Measurements from ENCODE around the gene LCN6.
A peak's percentile ranks its signal among the peaks of the same experiment; 100 is the strongest.
"Not testable (repeated sequence)": the region's sequence is repeated elsewhere in the genome, so short reads cannot be mapped to it uniquely, and the experiment has no call there.

The LCN6 gene

GRCh38 chr9:136774416-136775045, 26.2 kb upstream of the LCN6 start:
- H3K4me3 ChIP-seq (ENCODE audit: low read depth, low read length): no peak overlapping the region
- TF ChIP-seq, protein P1, sequence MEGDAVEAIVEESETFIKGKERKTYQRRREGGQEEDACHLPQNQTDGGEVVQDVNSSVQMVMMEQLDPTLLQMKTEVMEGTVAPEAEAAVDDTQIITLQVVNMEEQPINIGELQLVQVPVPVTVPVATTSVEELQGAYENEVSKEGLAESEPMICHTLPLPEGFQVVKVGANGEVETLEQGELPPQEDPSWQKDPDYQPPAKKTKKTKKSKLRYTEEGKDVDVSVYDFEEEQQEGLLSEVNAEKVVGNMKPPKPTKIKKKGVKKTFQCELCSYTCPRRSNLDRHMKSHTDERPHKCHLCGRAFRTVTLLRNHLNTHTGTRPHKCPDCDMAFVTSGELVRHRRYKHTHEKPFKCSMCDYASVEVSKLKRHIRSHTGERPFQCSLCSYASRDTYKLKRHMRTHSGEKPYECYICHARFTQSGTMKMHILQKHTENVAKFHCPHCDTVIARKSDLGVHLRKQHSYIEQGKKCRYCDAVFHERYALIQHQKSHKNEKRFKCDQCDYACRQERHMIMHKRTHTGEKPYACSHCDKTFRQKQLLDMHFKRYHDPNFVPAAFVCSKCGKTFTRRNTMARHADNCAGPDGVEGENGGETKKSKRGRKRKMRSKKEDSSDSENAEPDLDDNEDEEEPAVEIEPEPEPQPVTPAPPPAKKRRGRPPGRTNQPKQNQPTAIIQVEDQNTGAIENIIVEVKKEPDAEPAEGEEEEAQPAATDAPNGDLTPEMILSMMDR (IDR thresholded peaks at IDR 0.05; ENCODE audit: borderline replicate concordance, insufficient read depth, low read depth, low read length): no peak

GRCh38 chr9:136773386-136774044, 25.2 kb upstream of the LCN6 start:
- TF ChIP-seq, protein P1 (IDR thresholded peaks at IDR 0.05; ENCODE audit: borderline replicate concordance, insufficient read depth, low read depth, low read length): no peak
- H3K4me3 ChIP-seq (ENCODE audit: low read depth, low read length): no peak overlapping the region

DNA sequence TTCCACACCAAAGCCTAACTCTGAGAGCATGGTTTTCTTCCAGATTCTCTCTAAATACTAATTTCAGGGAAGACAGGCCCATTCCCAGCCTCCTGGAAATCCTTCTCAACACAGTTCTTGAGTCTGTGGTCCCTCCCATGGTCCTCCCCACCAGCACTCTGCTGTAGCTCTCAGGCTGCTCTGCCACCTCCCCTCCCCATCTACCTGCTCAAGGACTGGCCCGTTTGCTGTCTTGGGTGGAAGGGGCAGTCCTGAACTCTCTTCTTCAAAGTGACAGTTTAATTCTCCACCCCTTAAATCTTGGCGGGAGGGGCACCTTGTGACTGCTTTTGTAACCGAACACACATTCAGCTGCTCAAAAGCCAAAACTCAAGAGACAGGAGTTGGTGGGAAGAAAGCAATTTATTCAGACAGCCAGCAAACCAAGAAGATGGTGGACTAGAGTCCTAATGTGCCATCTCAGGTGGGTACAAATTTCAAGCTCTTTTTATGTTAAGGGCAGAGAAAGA, 23.6 kb upstream of the LCN6 start:
- TF ChIP-seq, protein P1 (IDR thresholded peaks at IDR 0.05; ENCODE audit: borderline replicate concordance, insufficient read depth, low read depth, low read length): no peak
- H3K4me3 ChIP-seq (ENCODE audit: low read depth, low read length): no peak overlapping the region

- H3K4me3 ChIP-seq (ENCODE audit: low read depth, low read length): no peak overlapping the region
- TF ChIP-seq, protein P1 (IDR thresholded peaks at IDR 0.05; ENCODE audit: borderline replicate concordance, insufficient read depth, low read depth, low read length): peak; percentile 77
These were observed 21.4 kb upstream of the LCN6 start for GRCh38 chr9:136769710-136770191.

DNA sequence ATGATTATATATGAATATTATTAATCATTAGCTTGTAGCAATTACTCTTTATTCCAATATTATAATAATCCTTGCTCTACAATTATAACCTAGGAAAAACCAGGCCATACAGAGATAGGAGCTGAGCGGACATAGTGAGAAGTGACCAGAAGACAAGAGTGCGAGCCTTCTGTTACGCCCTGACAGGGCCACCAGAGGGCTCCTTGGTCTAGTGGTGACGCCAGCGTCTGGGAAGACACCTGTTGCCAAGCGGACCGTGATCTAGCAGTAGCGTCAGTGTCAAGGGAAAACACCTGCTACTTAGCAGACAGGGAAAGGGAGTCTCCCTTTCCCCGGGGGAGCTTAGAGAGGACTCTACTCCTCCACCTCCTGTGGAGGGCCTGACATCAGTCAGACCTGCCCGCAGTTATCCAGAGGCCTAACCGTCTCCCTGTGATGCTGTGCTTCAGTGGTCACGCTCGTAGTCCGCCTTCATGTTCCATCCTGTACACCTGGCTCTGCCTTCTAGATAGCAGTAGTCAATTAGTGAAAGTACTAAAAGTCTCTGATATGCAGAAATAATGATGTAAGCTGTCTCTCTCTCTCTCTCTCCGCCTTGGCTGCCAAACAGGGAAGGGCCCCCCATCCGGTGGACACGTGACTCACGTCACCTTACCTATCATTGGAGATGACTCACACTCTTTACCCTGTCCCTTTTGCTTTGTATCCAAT, 18.2 kb upstream of the LCN6 start:
- H3K4me3 ChIP-seq (ENCODE audit: low read depth, low read length): not testable (repeated sequence)

GRCh38 chr9:136765745-136766409, 17.6 kb upstream of the LCN6 start:
- peak overlapping the region; percentile 31 for H3K4me3 ChIP-seq (ENCODE audit: low read depth, low read length)

GRCh38 chr9:136765041-136765440, 16.7 kb upstream of the LCN6 start:
- H3K4me3 ChIP-seq (ENCODE audit: low read depth, low read length): no peak overlapping the region
- TF ChIP-seq, protein P1 (IDR thresholded peaks at IDR 0.05; ENCODE audit: borderline replicate concordance, insufficient read depth, low read depth, low read length): no peak

All from GM12875 (cell line).